AG08395 (cell line): ENCODE measurements around the gene NCOA6.
"Not testable (repeated sequence)": the region's sequence is repeated elsewhere in the genome, so short reads cannot be mapped to it uniquely, and the experiment has no call there.

Experiments used
- DNase-seq: peaks from one replicate; pipeline ENCODE4 v3.0.0; 2012; ENCODE audit warnings: mixed read lengths, low spot score

Gene NCOA6

DNA sequence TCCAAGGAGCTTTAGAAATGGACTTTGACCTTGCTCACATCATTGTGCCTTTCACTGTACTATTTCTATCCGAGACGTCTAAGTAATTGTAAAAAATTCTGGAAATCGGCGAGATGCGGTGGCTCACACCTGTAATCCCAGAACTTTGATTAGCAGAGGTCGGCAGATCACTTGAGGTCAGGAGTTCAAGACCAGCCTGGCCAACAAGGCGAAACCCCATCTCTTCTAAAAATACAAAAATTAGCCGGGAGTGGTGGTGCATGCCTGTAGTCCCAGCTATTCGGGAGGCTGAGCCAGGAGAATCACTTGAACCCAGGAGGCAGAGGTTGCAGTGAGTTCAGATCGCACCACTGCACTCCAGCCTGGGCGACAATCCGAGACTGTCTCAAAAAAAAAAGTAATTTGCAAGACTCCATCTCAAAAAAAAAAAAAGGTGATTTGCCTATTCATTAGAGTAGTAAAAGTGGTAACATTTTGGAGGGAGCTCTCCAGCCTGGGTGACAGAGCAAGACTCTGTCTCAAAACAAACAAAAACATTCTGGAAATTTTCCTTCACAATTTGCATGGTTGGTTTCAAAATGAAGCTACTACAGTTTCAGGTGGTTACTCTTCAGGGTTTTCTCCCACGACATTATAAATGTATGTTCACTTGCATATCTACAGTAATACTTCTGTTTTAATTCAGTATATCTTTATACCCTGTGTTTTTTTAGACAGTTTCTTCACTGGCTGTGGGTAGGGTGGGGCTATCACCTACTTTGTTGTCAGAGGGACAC, 106.0 kb downstream of the NCOA6 start:
- DNase-seq, result not testable (repeated sequence)

DNA sequence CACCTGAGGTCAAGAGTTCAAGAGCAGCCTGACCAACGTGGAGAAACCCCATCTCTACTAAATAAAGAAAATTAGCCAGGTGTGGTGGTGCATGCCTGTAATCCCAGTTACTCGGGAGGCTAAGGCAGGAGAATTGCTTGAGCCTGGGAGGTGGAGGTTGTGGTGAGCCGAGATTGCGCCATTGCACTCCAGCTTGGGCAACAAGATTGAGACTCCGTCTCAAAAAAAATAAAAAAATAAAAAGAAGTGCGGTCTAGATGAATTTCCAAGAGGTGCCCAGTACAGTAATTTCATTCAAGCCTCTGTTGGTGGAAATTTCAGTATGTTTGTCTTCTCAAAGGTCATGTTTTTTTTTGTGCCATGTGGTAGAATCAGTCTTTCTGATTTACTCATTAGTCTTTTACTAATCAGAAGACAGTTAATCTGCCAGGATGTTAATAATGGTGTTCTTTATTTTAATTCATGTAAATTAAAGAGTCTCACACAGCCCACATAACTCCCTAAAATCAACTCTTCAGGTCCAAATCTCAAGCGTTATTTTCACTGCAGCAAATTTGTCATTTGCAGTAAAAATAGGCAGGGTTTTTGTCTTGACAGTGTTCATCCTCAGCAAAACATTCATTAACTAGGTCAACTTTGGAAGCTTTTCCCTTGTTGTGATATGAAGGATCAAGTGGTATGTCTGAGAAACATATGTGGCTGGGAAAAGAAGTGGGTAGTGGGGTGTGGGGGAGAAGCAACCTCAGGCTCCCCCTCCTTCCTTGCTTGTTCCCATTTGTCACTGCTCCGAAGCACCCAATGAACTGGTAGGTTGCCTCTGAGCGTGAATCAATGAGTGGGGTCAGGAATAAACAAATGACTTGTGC, 108.0 kb downstream of the NCOA6 start:
- DNase-seq, result no peak

GRCh38 chr20:34716921-34717229, 108.6 kb downstream of the NCOA6 start:
- DNase-seq, result no peak

DNA sequence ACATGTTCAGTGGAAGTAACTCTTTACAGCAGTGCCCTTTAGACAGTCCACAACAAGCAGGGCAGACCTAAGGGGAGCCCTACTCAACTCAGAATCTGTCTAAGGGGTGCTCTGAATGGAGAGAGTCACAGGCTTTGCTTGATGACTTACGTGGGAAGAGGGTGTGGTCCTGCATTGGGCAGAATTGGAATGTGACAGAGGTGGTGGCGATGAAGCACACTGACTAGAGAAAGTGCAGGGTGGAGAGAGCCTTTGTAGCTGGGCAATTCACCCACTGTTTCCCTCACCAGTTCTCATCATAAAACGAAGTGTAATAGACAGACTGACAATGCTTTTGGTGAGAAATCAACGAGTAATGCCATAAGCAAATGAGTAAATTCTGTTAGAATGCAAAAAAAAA, 110.1 kb downstream of the NCOA6 start:
- DNase-seq, result no peak

DNA sequence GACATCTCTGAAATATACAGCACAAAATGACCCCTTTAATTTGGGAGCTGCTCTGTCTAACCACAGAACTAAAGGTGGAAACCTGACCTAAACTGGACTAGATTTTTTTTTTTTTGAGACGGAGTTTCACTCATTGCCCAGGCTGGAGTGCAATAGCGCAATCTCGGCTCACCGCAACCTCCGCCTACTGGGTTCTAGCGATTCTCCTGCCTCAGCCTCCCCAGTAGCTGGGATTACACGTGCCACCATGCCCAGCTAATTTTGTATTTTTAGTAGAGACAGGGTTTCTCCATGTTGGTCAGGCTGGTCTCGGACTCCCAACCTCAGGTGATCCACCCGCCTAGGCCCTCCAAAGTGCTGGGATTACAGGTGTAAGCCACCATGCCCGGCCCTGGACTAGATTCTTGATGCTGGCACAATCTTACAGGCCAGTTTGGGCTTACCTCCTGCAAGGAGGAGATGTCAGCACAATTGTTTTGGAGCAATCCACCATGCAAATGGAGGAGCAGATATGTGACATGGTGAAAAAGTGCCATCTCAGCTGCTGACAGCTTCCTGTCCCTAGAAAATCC, 111.4 kb downstream of the NCOA6 start:
- not testable (repeated sequence) for DNase-seq

DNA sequence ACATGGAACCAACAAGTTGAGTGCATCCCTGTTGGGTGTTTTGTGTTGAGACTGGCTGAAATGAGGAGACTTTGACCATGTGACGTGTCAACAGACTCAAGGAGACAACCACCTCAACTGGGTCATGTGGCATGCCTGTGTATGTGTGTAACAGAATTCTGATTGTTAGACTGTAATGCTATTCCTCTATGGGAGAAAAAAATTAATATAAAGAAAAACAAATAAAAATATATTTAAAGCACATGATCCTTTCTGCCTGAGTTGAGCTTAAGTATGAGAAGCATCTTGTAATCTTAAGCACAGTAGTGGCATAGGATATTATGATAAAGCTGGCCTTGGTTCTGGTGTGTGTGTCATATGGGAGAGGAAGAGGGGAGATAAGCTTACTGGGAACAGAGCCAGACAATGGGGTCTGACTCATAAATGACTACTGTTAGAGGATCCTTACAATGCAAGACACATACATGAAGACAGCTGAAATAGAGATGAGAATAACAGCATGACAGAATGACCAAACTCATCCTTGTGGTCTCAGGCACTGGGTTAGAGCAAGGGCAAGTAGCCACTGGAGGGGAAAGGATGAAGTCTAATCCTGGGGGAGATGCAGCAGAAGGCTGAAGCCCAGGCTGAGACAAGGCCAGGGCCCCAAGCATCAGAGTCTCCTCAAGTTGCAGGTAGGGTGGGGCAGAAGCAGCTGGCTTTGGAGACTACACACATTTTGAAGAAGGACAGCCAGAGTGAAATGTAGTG, 112.1 kb downstream of the NCOA6 start:
- peak; percentile 86 for DNase-seq

DNA sequence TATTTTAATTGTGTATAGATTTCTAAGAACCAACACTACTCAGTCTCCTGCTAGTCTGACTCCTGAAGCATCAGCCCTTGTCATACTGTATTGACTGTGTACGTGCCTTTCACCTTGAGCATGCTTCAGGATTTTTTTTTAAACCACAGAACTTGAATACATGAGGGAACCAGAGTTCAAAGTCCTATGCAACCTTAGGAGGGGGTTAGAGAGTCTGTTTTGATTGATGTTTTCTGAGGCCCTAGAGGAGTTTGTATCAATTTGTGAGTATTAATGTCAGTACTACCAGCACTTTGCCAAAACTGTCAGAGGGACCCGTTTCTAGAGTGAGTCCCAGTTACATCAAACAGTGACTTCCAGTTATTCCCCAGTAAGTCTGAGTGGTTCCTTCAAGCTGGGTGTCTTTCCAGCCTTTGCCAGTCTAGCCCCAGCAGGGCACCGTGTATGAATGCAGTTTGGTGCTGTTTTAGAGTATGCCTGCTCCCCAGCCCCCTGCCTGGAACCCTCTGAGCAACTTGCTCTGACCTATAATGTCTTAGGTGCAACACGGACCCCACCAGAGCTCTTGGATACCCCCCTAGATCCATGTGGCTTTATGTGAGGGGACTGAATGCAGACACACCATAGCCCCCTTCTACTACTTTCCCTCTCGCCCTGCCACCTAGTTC, 112.8 kb downstream of the NCOA6 start:
- no peak for DNase-seq

- DNase-seq, result no peak
These were observed 113.5 kb downstream of the NCOA6 start for GRCh38 chr20:34711813-34712430.

DNA sequence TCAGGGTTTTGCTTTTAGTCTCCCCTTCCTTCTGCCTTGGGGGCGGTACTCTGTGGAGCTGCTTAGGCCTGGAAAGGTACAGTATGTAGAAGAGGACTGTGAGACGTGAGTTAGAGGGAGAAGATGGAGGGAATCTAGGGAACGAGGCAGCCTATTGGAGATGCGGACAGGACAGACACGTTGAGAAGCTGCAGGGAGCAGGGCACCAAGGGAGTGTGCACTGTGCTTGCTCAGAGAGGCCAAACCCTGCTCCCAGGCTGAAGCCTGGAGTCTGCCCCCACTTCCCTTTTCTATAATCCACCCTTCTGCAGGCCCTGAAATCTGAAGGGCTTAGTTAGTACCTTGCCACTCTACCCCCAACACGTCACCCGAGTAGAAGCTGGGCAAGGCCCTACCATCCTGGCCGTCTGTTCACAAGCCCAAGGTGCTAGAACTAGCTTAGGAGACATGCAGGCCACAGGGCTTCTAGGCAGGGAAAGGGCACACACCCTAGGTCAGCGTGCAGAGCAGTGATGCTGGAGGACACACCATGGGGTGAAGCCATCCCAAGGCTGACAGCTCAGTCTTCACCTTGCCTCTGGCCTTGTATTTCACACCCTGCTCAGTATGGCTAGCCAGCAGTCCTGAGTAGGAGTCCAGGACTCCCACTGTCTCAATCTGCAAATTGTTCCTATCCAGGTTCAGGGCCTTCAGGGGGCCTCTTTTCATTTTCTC, 114.4 kb downstream of the NCOA6 start:
- DNase-seq, result no peak

DNA sequence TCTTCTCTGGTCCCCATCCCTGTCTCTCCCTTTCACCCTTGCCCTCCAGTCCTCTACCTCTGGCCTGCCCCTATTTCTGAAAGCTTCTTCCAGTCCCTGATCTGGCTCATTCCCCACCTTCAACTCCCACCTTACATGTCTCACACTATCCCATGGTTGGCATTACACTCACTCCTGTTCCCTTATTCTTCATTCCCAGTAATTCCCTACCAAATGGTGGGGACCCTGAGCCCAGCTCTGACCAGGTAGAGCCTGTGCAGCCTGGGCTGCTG, 114.9 kb downstream of the NCOA6 start:
- no peak for DNase-seq

- DNase-seq, result peak; percentile 71
These were observed 115.5 kb downstream of the NCOA6 start for GRCh38 chr20:34709831-34710567.

- DNase-seq, result peak; percentile 76
These were observed 116.2 kb downstream of the NCOA6 start for GRCh38 chr20:34709044-34709830.

GRCh38 chr20:34708621-34709043, 116.8 kb downstream of the NCOA6 start:
- peak; percentile 41 for DNase-seq

GRCh38 chr20:34706912-34707784, 118.3 kb downstream of the NCOA6 start:
- no peak for DNase-seq

GRCh38 chr20:34706302-34706875, 119.1 kb downstream of the NCOA6 start:
- no peak for DNase-seq

GRCh38 chr20:34705397-34706301, 119.8 kb downstream of the NCOA6 start:
- DNase-seq, result peak; percentile 22

DNA sequence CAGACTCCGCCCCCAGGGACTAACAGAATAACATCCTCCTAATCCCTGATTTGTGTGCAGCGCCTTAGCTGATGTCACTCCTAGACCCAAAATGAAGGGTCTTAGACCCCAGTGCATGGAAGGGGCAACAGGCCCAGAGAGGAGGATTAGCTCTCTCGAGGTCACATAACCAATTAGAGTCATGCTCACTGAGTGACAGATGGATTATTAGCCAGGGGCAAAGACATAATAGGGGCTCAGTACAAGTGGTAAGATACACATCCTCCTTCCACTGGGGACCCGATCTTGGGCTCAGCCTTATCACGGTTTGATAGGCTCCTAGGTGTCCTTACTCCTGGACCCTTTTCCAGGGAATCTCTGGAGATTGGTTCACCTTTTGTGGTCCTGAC, 120.4 kb downstream of the NCOA6 start:
- DNase-seq, result no peak
